CD14-positive monocyte (primary cell): Measurements from ENCODE around the gene HSP90B1. TPM values are rescaled to one million over a fixed set of nuclear protein-coding genes. Genes with fewer than 3 reads are reported as not detected.

Source experiments
- DNase-seq, 3 donors: peaks; one replicate each; pipeline ENCODE4 v3.0.0-alpha.2; 2011 to 2022
- H2AFZ ChIP-seq: 2 replicates; pipeline ENCODE4 v1.6.0; 2012; ENCODE audit warnings: mild to moderate bottlenecking, low read depth, low read length, inconsistent platforms; ENCODE audit not compliant: insufficient read depth, poor library complexity, severe bottlenecking
- H3K27ac ChIP-seq, 2 donors: 1 replicate in 1 of 2; 2 replicates in 1 of 2; pipeline ENCODE4 v1.5.1; 2012 to 2013; ENCODE audit warnings: low read length in 2 of 2, control low read depth in 1 of 2, inconsistent platforms in 1 of 2, low read depth in 1 of 2, mild to moderate bottlenecking in 1 of 2
- H3K27me3 ChIP-seq, 2 donors: one replicate each; pipeline versions ENCODE4 v1.6.0 to v1.6.1; 2011 to 2013; ENCODE audit warnings: low read length in 2 of 2; ENCODE audit not compliant: control insufficient read depth in 2 of 2, insufficient read depth in 2 of 2
- H3K36me3 ChIP-seq, 2 donors: replicated peaks in 1 of 2; 1 replicate in 1 of 2; 2 replicates in 1 of 2; pipeline versions ENCODE4 v1.5.1 to v1.6.1; 2012 to 2013; ENCODE audit warnings: low read length in 2 of 2, control low read depth in 1 of 2, inconsistent platforms in 1 of 2, mild to moderate bottlenecking in 1 of 2; ENCODE audit not compliant: insufficient read depth in 2 of 2, control insufficient read depth in 1 of 2
- H3K4me1 ChIP-seq, 2 donors: 1 replicate in 1 of 2; 2 replicates in 1 of 2; pipeline versions ENCODE4 v1.5.1 to v1.6.1; 2012 to 2013; ENCODE audit warnings: low read length in 2 of 2, control low read depth in 1 of 2, inconsistent platforms in 1 of 2, mild to moderate bottlenecking in 1 of 2, moderate library complexity in 1 of 2; ENCODE audit not compliant: insufficient read depth in 2 of 2, control insufficient read depth in 1 of 2
- H3K4me2 ChIP-seq: replicated peaks from 2 replicates; pipeline ENCODE3; 2012; ENCODE audit warnings: low read length, moderate library complexity, mild to moderate bottlenecking; ENCODE audit not compliant: poor library complexity, severe bottlenecking; ENCODE audit errors: extremely low read depth
- H3K4me3 ChIP-seq, 3 experiments: fragments of 200-600 bp in 1 of 3; sonication (generic) in 1 of 3; replicated peaks in 1 of 3; 1 replicate in 2 of 3; 2 replicates in 1 of 3; pipeline ENCODE4 v1.5.1; 2011 to 2013; ENCODE audit warnings: low read length in 3 of 3, mild to moderate bottlenecking in 3 of 3, control low read depth in 2 of 3, low read depth in 2 of 3, inconsistent platforms in 1 of 3, moderate library complexity in 1 of 3
- H3K79me2 ChIP-seq: 2 replicates; pipeline ENCODE4 v1.6.0; 2012; ENCODE audit warnings: mild to moderate bottlenecking, control low read depth, inconsistent platforms, low read length, moderate library complexity; ENCODE audit not compliant: insufficient read depth
- H3K9ac ChIP-seq: 2 replicates; pipeline ENCODE4 v1.6.0; 2017; ENCODE audit warnings: low read length, mild to moderate bottlenecking; ENCODE audit not compliant: insufficient read depth, poor library complexity, severe bottlenecking
- H3K9me3 ChIP-seq, 2 donors: replicated peaks in 1 of 2; 1 replicate in 1 of 2; 2 replicates in 1 of 2; pipeline versions ENCODE4 v1.5.1 to v1.6.1; 2012 to 2013; ENCODE audit warnings: low read length in 2 of 2, control low read depth in 1 of 2; ENCODE audit not compliant: control insufficient read depth in 1 of 2, insufficient read depth in 1 of 2
- H4K20me1 ChIP-seq: 2 replicates; pipeline ENCODE4 v1.6.0; 2012; ENCODE audit warnings: mild to moderate bottlenecking, low read length, control low read depth, moderate library complexity; ENCODE audit not compliant: insufficient read depth
- H3K27ac Mint-ChIP-seq, 7 donors: one replicate each; pipeline ENCODE4 v1.8.0; 2020; ENCODE audit warnings: mild to moderate bottlenecking in 7 of 7, mixed read lengths in 7 of 7, moderate library complexity in 6 of 7, inconsistent platforms in 2 of 7
- H3K27me3 Mint-ChIP-seq, 3 donors: one replicate each; pipeline ENCODE4 v1.8.0; 2021 to 2022; ENCODE audit warnings: low read depth in 3 of 3, mild to moderate bottlenecking in 3 of 3, mixed read lengths in 3 of 3, moderate library complexity in 3 of 3, inconsistent platforms in 1 of 3
- H3K36me3 Mint-ChIP-seq, 2 donors: one replicate each; pipeline ENCODE4 v1.8.0; 2020; ENCODE audit warnings: mixed read lengths in 2 of 2, inconsistent platforms in 1 of 2, mild to moderate bottlenecking in 1 of 2
- H3K4me1 Mint-ChIP-seq: one replicate; pipeline ENCODE4 v1.8.0; 2020; ENCODE audit warnings: mild to moderate bottlenecking, mixed read lengths
- H3K4me3 Mint-ChIP-seq, 2 donors: one replicate each; pipeline ENCODE4 v1.8.0; 2020; ENCODE audit warnings: mild to moderate bottlenecking in 2 of 2, mixed read lengths in 2 of 2, moderate library complexity in 1 of 2
- H3K9me3 Mint-ChIP-seq, 7 donors: one replicate each; pipeline ENCODE4 v1.8.0; 2020 to 2022; ENCODE audit warnings: mixed read lengths in 7 of 7, mild to moderate bottlenecking in 6 of 7, moderate library complexity in 6 of 7, inconsistent platforms in 2 of 7
- WGBS: methylation state at CpG from one replicate; pipeline ENCODE4 v1.1.5; 2013; ENCODE audit warnings: missing lambda C conversion rate; ENCODE audit not compliant: insufficient coverage; 5-methylcytosine and 5-hydroxymethylcytosine counted together
- intact Hi-C, 2 donors: fragments of 100-400 bp; cut with micrococcal nuclease; formaldehyde crosslinking; loops; one replicate each; pipeline versions ENCODE4 v1.15.0 to v1.15.1; 2023
- polyA plus RNA-seq, 3 donors: library from polyadenylated mRNA; depleted of rRNA in 1 of 3; unstranded in 2 of 3; stranded (reverse) in 1 of 3; fragments of 300-500 nt in 2 of 3; fragments of >200 nt in 1 of 3; fragmentation: Illumina TruSeq in 2 of 3; gene quantifications; 1 replicate in 2 of 3; 2 replicates in 1 of 3; pipeline ENCODE4 v1.2.3, GENCODE V29; 2012 to 2021
- TF ChIP-seq, protein P1 (sequence below): fragments of 200-600 bp; IDR thresholded peaks from one replicate; pipeline ENCODE4 v1.8.0; 2022; ENCODE audit warnings: antibody characterized with exemption, mild to moderate bottlenecking

HSP90B1 gene
- polyA plus RNA-seq, 3 donors, result 97.9 to 177 (median 108) TPM

DNA sequence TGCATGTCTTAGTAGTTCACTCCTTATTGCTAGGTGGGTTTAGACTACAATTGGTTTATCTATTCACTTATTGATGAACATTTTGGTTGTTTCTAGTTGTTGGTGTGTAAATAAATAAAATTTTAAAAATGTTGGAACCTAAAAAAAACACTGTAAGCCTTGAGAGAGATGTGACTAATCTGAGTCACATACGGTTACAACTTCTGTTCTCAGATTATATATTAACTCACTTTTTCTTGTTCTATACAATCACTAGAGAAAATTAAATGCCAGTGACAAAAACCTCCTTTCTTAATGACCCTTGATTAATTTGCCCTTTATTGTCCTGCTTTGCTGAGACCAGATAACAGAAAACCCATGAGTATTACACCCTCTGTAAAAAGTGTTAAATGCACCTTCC is 28.4 kb downstream of the HSP90B1 start:
- Histone ChIP-seq H3K9me3 (no peaks in the 10 kb centered on the region), H2AFZ (no peak overlapping the region), H3K36me3 (peaks cover 5 to 9% of the 10 kb centered on the region in 2 donors), H3K9ac (no peak overlapping the region), H3K27ac (no peak overlapping the region), H4K20me1 (no peaks in the 10 kb centered on the region), H3K4me3 (no peak overlapping the region), H3K4me1 (peaks cover 13 to 18% of the 10 kb centered on the region in 2 donors), H3K27me3 (no peaks in the 10 kb centered on the region), H3K4me2 (no peak overlapping the region), H3K79me2 (peaks cover 15% of the 10 kb centered on the region)
- intact Hi-C loops, result loop anchor here (10.0 kb wide), 2 partner anchors 1156 to 1176 kb away; no protein-coding TSS in a partner anchor
- WGBS, result no CpG with 5 or more reads among the region's 1 CpG
- no peak overlapping the region for H3K27ac Mint-ChIP-seq
- DNase-seq, result no peak
- H3K4me3 Mint-ChIP-seq, result no peak overlapping the region
- H3K4me1 Mint-ChIP-seq, result peaks cover 15% of the 10 kb centered on the region
- no peaks in the 10 kb centered on the region for H3K9me3 Mint-ChIP-seq
- peaks cover 5 to 11% of the 10 kb centered on the region in 2 donors for H3K36me3 Mint-ChIP-seq
- TF ChIP-seq, protein P1, sequence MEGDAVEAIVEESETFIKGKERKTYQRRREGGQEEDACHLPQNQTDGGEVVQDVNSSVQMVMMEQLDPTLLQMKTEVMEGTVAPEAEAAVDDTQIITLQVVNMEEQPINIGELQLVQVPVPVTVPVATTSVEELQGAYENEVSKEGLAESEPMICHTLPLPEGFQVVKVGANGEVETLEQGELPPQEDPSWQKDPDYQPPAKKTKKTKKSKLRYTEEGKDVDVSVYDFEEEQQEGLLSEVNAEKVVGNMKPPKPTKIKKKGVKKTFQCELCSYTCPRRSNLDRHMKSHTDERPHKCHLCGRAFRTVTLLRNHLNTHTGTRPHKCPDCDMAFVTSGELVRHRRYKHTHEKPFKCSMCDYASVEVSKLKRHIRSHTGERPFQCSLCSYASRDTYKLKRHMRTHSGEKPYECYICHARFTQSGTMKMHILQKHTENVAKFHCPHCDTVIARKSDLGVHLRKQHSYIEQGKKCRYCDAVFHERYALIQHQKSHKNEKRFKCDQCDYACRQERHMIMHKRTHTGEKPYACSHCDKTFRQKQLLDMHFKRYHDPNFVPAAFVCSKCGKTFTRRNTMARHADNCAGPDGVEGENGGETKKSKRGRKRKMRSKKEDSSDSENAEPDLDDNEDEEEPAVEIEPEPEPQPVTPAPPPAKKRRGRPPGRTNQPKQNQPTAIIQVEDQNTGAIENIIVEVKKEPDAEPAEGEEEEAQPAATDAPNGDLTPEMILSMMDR, result no peak
- peaks cover 0 to 4% (median 2%) of the 10 kb centered on the region in 3 donors for H3K27me3 Mint-ChIP-seq

GRCh38 chr12:103960616-103961227 is 30.5 kb downstream of the HSP90B1 start:
- TF ChIP-seq, protein P1, result no peak
- H3K4me3 Mint-ChIP-seq, result no peak overlapping the region
- Histone ChIP-seq H3K4me1 (peaks cover 22 to 28% of the 10 kb centered on the region in 2 donors), H3K27me3 (no peaks in the 10 kb centered on the region), H3K27ac (no peak overlapping the region), H4K20me1 (no peaks in the 10 kb centered on the region), H3K4me3 (no peak overlapping the region), H2AFZ (no peak overlapping the region), H3K36me3 (no peaks in the 10 kb centered on the region), H3K79me2 (peaks cover 27% of the 10 kb centered on the region), H3K4me2 (no peak overlapping the region), H3K9me3 (no peaks in the 10 kb centered on the region), H3K9ac (no peak overlapping the region)
- no peak overlapping the region for H3K27ac Mint-ChIP-seq
- no peak for DNase-seq
- no CpG with 5 or more reads among the region's 7 CpGs for WGBS
- no peaks in the 10 kb centered on the region for H3K36me3 Mint-ChIP-seq
- intact Hi-C loops, result loop anchor here in 1 of 2 donors (10.0 kb wide), 1 partner anchor 1154 kb away; no protein-coding TSS in a partner anchor
- H3K9me3 Mint-ChIP-seq, result peaks cover 0 to under 1% (median 0%) of the 10 kb centered on the region in 7 donors
- peaks cover 0 to 4% (median 2%) of the 10 kb centered on the region in 3 donors for H3K27me3 Mint-ChIP-seq
- H3K4me1 Mint-ChIP-seq, result peaks cover 21% of the 10 kb centered on the region
